ENCODE data around the gene RAB18.
A peak's percentile ranks its signal among the peaks of the same experiment; 100 is the strongest.
"Not testable (repeated sequence)": the region's sequence is repeated elsewhere in the genome, so short reads cannot be mapped to it uniquely, and the experiment has no call there.

Gene RAB18

GRCh38 chr10:27547047-27547446 lies 42.9 kb downstream of the RAB18 start:
- DNase-seq (ENCODE audit: low spot score), result no peak

- no peak for DNase-seq (ENCODE audit: low spot score)
Observed at GRCh38 chr10:27547482-27547881, 43.4 kb downstream of the RAB18 start.

- DNase-seq (ENCODE audit: low spot score), result no peak
Observed at GRCh38 chr10:27550823-27551222, 46.7 kb downstream of the RAB18 start.

- peak; percentile 39 for DNase-seq (ENCODE audit: low spot score)
Observed at GRCh38 chr10:27558612-27559020, 54.5 kb downstream of the RAB18 start.

- no peak for DNase-seq (ENCODE audit: low spot score)
Observed at GRCh38 chr10:27561334-27561733, 57.2 kb downstream of the RAB18 start.

- no peak for DNase-seq (ENCODE audit: low spot score)
Observed at GRCh38 chr10:27564398-27564797, 60.3 kb downstream of the RAB18 start.

GRCh38 chr10:27564880-27565279 lies 60.8 kb downstream of the RAB18 start:
- no peak for DNase-seq (ENCODE audit: low spot score)

- DNase-seq (ENCODE audit: low spot score), result no peak
Observed at GRCh38 chr10:27568196-27569175, 64.4 kb downstream of the RAB18 start.

GRCh38 chr10:27569946-27570345 lies 65.8 kb downstream of the RAB18 start:
- DNase-seq (ENCODE audit: low spot score), result no peak

GRCh38 chr10:27577038-27577437 lies 72.9 kb downstream of the RAB18 start:
- not testable (repeated sequence) for DNase-seq (ENCODE audit: low spot score)

- DNase-seq (ENCODE audit: low spot score), result no peak
Observed at GRCh38 chr10:27578316-27578715, 74.2 kb downstream of the RAB18 start.

- no peak for DNase-seq (ENCODE audit: low spot score)
Observed at GRCh38 chr10:27581225-27581624, 77.1 kb downstream of the RAB18 start.

- DNase-seq (ENCODE audit: low spot score), result no peak
Observed at GRCh38 chr10:27584302-27584701, 80.2 kb downstream of the RAB18 start.

Data from hematopoietic multipotent progenitor cell treated with erythropoietin and hydrocortisone succinate and interleukin-3 and kit ligand, for 15 days (in vitro differentiated cells).